ENCODE measurements around the gene TRAF3.
"Not testable (repeated sequence)": the region's sequence is repeated elsewhere in the genome, so short reads cannot be mapped to it uniquely, and the experiment has no call there.

TRAF3 gene

DNA sequence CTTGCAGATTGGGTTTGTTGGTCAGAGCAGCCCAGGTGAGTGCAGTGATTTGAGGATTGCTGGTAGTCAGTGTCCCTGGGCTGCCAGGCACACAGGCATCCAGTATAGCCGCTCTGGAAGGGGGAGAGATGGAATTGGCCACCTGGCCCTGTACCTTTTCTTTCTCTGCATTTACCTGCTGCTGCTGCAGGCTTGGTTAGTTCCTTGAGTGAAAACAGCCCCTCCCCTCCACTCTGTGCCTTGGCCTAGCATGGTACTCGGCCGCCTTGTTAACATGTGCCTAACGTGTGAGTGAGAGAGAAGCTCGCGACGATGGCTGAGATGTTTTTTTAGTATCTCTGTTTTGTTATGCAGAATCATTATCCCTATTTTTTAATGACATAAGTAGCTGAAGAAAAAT, 95.9 kb downstream of the TRAF3 start:
- Histone ChIP-seq H3K4me2 (ENCODE audit: low read length) (no peak overlapping the region), H3K9me2 (ENCODE audit: low read depth, low read length) (no peaks in the 10 kb centered on the region), H3K36me3 (ENCODE audit: insufficient read depth, low read length) (peaks cover 19% of the 10 kb centered on the region), H2AFZ (ENCODE audit: low read length) (no peak overlapping the region), H3K4me1 (ENCODE audit: insufficient read depth, low read length, severe bottlenecking) (peaks cover 5% of the 10 kb centered on the region), H3K9me3 (ENCODE audit: low read length) (no peaks in the 10 kb centered on the region), H4K20me1 (ENCODE audit: insufficient read depth, low read length) (no peaks in the 10 kb centered on the region), H3F3A (ENCODE audit: insufficient read depth, low read length) (no peaks in the 10 kb centered on the region), H3K79me2 (ENCODE audit: insufficient read depth, low read length) (no peaks in the 10 kb centered on the region), H3K27ac (ENCODE audit: low read depth, low read length, poor library complexity, severe bottlenecking) (no peak overlapping the region), H3K27me3 (ENCODE audit: insufficient read depth, low read length) (no peaks in the 10 kb centered on the region), H3K4me3 (ENCODE audit: low read depth, low read length, poor library complexity, severe bottlenecking) (no peak overlapping the region), H3K9ac (ENCODE audit: low read length) (no peak overlapping the region)
- no peak for TF ChIP-seq EZH2 (IDR thresholded peaks at IDR 0.05; ENCODE audit: borderline replicate concordance, low read length)
- TF ChIP-seq, protein P1, sequence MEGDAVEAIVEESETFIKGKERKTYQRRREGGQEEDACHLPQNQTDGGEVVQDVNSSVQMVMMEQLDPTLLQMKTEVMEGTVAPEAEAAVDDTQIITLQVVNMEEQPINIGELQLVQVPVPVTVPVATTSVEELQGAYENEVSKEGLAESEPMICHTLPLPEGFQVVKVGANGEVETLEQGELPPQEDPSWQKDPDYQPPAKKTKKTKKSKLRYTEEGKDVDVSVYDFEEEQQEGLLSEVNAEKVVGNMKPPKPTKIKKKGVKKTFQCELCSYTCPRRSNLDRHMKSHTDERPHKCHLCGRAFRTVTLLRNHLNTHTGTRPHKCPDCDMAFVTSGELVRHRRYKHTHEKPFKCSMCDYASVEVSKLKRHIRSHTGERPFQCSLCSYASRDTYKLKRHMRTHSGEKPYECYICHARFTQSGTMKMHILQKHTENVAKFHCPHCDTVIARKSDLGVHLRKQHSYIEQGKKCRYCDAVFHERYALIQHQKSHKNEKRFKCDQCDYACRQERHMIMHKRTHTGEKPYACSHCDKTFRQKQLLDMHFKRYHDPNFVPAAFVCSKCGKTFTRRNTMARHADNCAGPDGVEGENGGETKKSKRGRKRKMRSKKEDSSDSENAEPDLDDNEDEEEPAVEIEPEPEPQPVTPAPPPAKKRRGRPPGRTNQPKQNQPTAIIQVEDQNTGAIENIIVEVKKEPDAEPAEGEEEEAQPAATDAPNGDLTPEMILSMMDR (IDR thresholded peaks at IDR 0.05; ENCODE audit: low read length), result no peak

- TF ChIP-seq EZH2 (IDR thresholded peaks at IDR 0.05; ENCODE audit: borderline replicate concordance, low read length), result no peak
- TF ChIP-seq, protein P1 (IDR thresholded peaks at IDR 0.05; ENCODE audit: low read length), result no peak
- H3F3A ChIP-seq (ENCODE audit: insufficient read depth, low read length), result no peaks in the 10 kb centered on the region
- no peak overlapping the region for H3K4me2 ChIP-seq (ENCODE audit: low read length)
- no peaks in the 10 kb centered on the region for H3K9me3 ChIP-seq (ENCODE audit: low read length)
- H3K9me2 ChIP-seq (ENCODE audit: low read depth, low read length), result no peaks in the 10 kb centered on the region
- peaks cover 19% of the 10 kb centered on the region for H3K36me3 ChIP-seq (ENCODE audit: insufficient read depth, low read length)
- H4K20me1 ChIP-seq (ENCODE audit: insufficient read depth, low read length), result no peaks in the 10 kb centered on the region
- H3K27me3 ChIP-seq (ENCODE audit: insufficient read depth, low read length), result no peaks in the 10 kb centered on the region
- H3K27ac ChIP-seq (ENCODE audit: low read depth, low read length, poor library complexity, severe bottlenecking), result no peak overlapping the region
- H3K79me2 ChIP-seq (ENCODE audit: insufficient read depth, low read length), result no peaks in the 10 kb centered on the region
- H3K4me3 ChIP-seq (ENCODE audit: low read depth, low read length, poor library complexity, severe bottlenecking), result no peak overlapping the region
- no peak overlapping the region for H3K9ac ChIP-seq (ENCODE audit: low read length)
- peaks cover 5% of the 10 kb centered on the region for H3K4me1 ChIP-seq (ENCODE audit: insufficient read depth, low read length, severe bottlenecking)
- H2AFZ ChIP-seq (ENCODE audit: low read length), result no peak overlapping the region
These were observed 96.4 kb downstream of the TRAF3 start for GRCh38 chr14:102873546-102874061.

- Histone ChIP-seq H4K20me1 (ENCODE audit: insufficient read depth, low read length) (no peaks in the 10 kb centered on the region), H3K27me3 (ENCODE audit: insufficient read depth, low read length) (no peaks in the 10 kb centered on the region), H3K4me2 (ENCODE audit: low read length) (no peak overlapping the region), H3K9me3 (ENCODE audit: low read length) (no peaks in the 10 kb centered on the region), H3K4me1 (ENCODE audit: insufficient read depth, low read length, severe bottlenecking) (no peaks in the 10 kb centered on the region), H3K36me3 (ENCODE audit: insufficient read depth, low read length) (peaks cover 19% of the 10 kb centered on the region), H3F3A (ENCODE audit: insufficient read depth, low read length) (no peaks in the 10 kb centered on the region), H3K79me2 (ENCODE audit: insufficient read depth, low read length) (no peaks in the 10 kb centered on the region), H3K9ac (ENCODE audit: low read length) (no peak overlapping the region), H3K27ac (ENCODE audit: low read depth, low read length, poor library complexity, severe bottlenecking) (no peak overlapping the region), H3K9me2 (ENCODE audit: low read depth, low read length) (no peaks in the 10 kb centered on the region), H3K4me3 (ENCODE audit: low read depth, low read length, poor library complexity, severe bottlenecking) (no peak overlapping the region), H2AFZ (ENCODE audit: low read length) (no peak overlapping the region)
- TF ChIP-seq EZH2 (IDR thresholded peaks at IDR 0.05; ENCODE audit: borderline replicate concordance, low read length), result no peak
- TF ChIP-seq, protein P1 (IDR thresholded peaks at IDR 0.05; ENCODE audit: low read length), result no peak
These were observed 98.4 kb downstream of the TRAF3 start for GRCh38 chr14:102875652-102876051.

GRCh38 chr14:102877511-102877910, 100.3 kb downstream of the TRAF3 start:
- not testable (repeated sequence) for H3F3A ChIP-seq (ENCODE audit: insufficient read depth, low read length); H3K4me1 ChIP-seq (ENCODE audit: insufficient read depth, low read length, severe bottlenecking); H3K4me2 ChIP-seq (ENCODE audit: low read length); H3K9me3 ChIP-seq (ENCODE audit: low read length); H3K9ac ChIP-seq (ENCODE audit: low read length); H3K27ac ChIP-seq (ENCODE audit: low read depth, low read length, poor library complexity, severe bottlenecking); H4K20me1 ChIP-seq (ENCODE audit: insufficient read depth, low read length); H2AFZ ChIP-seq (ENCODE audit: low read length); H3K9me2 ChIP-seq (ENCODE audit: low read depth, low read length); H3K4me3 ChIP-seq (ENCODE audit: low read depth, low read length, poor library complexity, severe bottlenecking); H3K79me2 ChIP-seq (ENCODE audit: insufficient read depth, low read length); H3K27me3 ChIP-seq (ENCODE audit: insufficient read depth, low read length)
- H3K36me3 ChIP-seq (ENCODE audit: insufficient read depth, low read length), result peaks cover 19% of the 10 kb centered on the region

All from OCI-LY1 (cell line).